HPDE6-E6E7 (cell line): ENCODE results near the gene ADD1.

ENCODE experiments used
- DNase-seq: peaks from one replicate; pipeline ENCODE4 v3.0.0; 2011; ENCODE audit warnings: missing footprints; ENCODE audit errors: extremely low spot score

Gene ADD1

DNA sequence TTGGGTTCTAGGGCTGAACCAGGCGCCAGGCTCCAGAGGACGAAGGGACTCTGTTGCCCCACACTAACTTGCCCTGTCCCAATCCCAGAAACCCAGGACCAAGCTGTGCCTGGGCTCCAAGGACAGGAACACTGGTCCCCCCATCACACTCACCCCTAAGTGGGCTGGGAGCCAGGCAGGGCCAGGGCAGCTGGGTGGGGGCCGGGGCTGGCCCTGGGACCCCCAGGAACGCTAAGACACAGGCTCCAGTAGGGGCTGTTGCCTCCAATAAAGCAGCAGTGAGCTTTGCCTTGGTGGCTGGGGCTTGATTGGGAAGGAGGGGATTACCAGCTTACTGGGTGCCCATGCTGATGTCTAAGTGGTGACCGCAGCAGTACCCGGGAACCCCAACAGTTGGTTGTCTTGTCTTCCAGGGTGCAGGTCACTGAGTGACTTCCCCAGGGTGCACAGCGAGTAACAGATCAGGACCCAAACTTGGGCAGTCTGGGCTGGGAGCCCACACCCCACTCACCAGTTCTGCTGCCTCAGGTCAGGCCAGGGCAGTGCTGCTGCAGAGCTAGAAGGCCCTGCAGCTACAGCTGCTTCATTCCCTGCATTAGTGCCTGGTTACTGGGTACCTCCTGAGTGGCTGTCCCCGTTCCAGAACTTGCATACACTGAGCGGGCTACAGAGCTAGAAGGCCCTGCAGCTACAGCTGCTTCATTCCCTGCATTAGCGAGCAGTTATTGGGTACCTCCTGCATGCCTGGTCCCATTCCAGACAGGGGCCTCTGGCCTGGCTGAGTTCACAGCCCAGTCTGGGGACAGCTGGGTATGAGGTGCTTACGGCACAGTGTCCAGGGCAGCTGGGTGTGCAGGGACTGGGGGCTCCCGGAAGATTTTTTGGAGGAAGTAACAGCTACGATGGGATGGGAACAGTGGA, 9.4 kb upstream of the ADD1 start:
- no peak for DNase-seq

DNA sequence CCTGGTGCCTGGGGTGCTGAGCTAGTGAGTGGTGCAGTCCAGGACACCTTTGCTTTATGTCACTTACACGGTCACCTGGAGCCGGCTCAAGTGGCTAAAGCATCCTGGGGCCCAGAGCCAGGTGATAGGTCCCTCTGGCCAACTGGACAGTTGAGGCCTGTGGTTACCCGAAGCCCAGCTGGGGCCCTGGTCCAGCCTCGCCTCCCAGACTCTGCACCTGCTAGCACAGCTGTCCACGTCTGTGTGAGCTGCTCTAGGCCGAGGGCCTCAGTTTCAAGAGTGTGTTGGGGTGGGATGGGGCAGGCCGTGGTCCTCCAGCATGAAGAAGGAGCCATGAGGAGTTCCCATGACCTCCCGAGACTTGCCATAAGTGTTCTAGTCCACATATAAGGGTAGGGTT, 7.7 kb upstream of the ADD1 start:
- no peak for DNase-seq

DNA sequence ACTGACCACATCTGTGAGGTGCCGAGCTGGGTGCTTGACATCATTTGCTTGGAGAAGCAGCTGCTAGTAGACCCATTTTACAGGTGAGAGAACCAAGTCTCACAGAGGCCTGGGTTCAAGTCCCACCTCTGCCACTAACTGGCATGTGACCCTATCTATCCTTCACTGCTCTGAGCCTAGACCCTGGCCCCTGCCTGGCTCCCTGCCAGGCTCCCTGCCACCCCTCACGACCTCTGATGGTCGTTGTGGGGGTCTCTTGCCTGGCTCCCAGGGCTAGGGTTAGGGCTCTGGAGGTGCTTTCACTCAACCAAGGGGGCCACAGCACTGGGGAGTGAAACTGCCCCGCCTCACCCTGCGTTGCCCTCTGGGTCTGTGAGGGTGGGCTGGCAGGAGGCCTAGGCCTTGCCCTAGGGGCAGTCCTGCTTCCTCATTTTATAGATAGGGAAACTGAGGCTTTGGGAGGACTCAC, 7.2 kb upstream of the ADD1 start:
- no peak for DNase-seq

DNA sequence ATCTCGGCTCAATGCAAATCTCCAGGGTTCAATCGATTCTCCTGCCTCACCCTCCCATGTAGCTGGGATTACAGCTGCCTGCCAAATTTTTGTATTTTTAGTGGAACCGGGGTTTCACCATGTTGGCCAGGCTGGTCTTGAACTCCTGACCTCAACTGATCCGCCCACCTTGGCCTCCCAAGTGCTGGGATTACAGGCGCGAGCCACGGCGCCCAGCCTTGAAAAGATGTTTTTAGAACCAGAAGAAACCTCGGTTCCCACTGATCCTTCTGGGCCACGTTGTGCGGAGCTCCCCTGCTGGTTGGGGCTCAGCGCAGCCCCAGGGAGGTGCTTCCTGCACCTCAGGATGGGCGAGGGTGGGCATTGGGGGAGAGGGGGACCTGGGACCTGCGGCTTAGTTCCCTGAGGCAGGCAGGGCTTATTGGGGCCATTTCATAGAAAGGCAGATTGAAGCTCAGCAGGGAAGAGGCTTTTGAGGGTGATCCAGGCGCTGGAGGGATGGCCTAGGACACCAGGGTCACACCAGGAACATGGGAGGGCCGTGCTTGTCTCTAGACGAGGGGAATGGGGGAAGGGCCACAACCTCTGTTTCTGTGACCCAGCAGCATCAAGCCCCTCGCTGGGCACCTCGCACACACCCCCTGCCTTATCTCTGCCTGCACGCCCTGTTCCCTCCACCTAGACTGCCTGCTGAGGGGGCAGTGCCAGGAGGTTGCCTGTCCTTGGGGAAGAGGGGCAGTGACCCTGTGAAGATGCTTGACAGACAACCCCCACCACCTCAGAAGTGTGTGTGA, 6.3 kb upstream of the ADD1 start:
- DNase-seq, result no peak

DNA sequence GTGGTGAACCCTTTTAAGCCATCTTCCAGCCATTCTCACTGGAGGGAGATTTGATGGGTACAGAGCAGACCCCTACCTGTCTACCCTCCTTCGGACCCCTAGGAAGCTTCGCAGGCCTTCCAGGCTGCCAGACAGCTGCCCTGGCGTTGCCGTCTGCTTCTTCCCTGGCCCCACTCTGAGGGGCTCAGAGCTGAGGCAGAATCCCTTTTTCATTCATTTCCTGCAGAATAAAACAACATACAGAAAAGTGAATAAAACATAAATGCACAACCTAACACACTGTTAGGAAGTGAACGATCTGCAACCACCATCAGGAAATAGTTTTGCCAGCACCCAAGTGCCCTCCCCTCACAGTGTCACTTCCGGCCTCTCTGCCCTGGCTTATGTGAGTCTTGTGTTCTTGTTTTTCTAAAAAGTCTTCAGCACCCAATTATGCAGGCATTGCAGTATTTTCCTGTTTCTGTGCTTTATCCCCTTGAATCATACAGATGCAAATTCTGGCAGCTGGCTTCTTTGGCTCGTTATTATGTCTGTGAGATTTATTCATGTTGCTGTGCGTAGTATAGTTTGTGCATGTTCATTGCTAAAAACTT, 5.6 kb upstream of the ADD1 start:
- no peak for DNase-seq

DNA sequence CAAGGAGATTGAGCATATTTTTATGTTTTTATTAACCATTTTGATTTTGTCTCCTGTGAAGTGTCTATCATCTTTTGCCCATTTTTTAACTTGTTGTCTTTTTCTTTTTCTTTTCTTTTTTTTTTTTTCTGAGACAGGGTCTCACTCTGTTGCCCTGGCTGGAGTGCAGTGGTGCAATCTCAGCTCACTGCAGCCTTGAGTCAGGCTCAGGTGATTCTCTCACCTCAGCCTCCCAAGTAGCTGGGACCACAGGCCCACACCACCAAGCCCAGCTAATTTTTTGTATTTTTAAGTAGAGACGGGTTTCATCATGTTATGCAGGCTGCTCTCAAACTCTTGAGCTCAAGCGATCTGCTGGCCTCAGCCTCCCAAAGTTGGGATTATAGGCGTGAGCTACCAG, 4.6 kb upstream of the ADD1 start:
- no peak for DNase-seq

DNA sequence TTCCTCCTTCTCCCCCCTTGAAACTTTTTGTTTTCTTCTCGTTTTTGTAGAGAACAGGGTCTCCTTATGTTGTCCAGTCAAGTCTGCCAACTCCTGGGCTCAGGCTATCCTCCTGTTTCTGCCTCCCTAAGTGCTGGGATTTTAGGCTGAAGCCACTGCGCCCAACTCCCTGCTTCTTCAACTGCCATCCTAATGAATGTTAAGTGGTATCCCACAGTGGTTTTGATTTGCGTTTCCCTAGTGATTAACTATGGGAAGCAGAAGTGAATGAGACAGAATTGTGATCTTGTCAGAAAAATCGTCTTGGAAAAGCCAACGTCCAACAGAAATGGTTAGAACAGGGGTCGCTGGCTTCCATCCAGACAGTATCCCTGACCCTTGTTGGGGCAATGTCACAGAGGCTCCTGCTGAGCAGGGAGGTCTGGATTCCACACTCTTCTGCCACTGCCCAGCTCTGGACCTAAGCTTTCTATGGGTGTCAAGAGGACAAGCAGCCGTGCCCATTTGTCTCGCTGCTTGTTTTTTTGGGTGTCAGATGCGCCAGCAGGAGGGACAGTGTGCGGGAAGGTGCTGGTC, 869 bp upstream of the ADD1 start:
- peak; percentile 47 for DNase-seq

DNA sequence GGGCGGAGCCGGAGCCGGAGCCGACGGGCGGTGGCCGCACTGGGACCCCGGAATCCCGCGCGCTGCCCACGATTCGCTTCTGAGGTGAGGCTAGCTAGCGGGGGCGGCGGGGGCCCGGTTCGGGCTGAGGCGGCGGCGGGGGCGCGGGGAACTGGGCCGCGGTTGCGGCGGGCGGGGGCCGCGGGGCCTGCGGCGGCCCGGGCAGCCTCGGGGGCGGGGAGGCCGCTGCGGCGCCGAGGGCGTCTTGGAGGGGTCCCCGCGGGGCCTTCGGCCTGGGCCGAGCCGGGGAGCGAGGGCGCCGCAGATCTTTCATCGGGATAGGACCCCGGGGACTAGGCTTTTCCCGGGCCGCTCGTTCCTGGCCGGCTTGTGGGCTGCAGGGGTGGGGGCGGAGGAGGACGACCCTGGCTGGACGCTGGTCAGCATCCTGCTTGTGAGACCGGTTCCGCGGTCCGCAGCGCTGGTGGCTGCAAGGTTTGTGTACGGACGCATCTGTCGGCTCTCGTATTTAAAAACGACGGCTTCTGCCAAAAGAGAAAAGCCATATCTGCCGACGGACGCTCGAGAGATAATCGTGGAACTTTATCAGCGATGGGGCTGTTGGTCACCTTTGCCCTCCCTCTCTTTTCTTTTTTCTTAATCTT, 419 bp downstream of the ADD1 start:
- DNase-seq, result peak; percentile 15

DNA sequence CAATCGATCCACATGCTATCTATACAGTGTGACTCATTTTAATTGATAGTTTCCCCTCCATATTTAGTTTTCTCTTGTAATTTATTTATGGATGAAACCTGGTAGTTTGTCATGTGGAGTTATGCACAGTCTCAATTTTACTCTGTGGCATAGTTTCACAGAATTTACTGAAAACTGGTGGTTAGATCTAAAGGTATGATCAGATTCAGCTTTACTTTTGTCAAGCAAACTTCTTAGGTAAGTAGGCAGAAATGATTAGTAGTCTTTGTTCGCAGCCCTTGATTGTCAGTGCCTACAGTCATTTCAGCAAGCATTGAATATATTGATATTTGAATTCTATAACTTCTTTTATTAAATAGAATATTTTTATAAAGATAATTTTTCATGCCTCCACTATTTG, 2.5 kb downstream of the ADD1 start:
- DNase-seq, result no peak

DNA sequence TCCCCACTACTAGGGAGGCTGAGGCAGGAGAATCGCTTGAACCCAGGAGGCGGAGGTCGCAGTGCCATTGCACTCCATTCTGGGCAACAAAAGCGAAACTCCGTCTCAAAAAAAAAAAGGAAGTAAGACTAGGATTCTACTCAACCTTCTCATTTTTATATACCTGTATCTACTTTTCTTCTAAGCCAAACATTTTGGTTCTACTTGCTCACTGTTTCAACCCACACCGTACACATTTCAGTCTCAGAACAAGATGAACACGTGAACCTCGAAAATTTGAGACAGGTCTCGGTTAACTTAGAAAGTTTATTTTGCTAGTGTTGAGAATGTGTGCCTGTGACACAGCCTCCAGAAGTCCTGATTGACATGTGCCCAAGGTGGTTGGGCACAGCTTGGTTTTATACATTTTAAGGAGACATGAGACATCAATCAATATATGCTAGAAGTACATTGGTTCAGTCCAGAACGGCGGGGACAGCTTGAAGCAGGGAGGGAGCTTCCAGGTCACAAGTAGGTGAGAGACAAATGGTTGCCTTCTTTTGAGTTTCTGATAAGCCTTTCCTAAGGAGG, 3.7 kb downstream of the ADD1 start:
- DNase-seq, result no peak

DNA sequence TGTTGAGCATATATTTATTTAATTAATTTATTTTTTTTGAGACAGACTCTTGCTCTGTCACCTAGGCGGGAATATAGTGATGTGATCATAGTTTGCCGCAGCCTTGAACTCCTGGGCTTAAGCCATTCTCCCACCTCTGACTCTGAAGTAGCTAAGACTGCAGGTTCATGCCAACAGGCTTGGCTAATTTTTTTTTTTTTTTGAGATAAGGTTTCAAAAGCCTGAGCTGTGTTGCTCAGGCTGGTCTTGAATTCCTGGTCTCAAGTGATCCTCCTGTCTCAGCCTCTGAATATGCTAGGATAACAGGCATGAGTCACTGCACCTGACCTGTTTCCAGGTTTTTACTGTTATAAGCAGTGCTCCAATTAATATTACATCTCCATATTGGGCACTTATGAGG, 4.8 kb downstream of the ADD1 start:
- DNase-seq, result no peak

DNA sequence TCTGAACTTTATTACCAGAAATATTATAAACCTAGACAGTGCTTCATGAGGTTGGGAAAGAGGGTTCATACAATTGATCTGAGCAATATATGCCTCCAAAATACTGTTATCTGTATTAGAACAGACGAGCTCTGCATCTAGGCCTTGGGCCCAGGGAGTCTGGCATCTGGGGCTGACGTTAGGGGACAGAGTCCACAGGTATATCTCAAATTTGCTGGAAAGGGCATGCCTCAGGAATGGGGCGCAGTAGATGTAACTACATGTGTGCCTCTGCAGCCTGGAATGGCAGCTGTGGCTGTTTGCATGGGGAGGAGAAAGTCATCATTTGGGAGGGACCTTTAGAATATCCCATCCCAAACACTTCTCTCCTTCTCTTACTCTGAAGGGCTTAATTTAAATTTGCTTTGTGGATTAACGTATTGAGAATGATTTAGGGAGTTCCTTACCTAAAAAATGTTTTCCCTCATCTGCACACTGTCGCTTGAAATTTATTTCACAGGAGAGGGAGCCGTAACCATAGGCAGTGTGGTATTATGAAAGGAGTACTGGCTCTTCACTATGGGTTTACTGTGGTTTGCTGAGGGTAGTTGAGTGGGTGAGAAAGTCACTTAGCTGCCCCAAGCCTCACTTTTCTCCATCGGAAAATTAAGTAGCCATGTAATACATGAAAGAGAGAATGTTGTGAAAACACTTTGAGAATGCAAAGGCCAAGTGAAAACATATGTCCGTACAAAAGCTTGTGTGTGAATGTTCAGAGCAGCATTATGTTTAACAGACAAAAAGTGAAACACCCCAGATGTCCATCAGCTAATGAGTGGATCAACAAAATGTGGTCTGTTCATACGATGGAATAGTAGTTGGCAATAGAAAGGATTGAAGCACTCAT, 5.9 kb downstream of the ADD1 start:
- DNase-seq, result no peak

DNA sequence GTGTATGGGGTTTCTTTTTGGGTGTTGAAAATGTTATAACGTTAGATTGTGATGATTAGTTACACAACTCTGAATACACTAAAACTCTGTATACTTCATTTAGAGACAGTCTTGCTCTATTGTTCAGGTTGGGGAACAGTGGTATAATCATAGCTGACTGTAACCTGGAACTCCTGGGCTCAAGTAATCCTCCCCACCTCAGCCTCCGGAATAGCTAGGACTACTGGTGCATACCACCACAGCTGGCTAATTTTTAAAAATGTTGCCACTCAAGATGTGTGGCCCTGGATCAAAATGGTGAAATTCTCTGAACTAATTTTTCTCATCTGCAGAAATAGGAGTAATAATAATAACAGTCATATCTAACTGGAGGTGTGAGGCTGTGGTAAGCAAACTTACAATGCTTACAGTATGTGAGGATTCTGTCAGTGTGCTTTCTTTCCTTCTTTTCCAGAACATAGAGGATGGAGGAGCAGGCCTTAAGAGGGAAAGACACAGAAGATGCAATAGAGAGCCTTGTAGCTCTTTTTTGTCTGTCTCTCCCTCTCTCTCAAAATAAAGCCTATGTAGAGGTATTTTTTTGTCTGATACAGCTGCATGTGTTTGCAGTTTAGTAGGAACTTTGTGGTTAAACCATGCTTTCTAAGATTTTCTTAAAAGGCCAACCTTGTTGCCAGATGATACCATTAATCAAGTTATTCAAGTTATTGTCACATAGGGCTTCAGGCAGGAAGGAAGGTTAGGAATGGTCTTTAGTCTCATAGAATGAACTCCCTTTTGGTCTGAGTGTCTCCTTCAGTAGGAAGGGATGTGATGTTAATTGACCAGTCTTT, 7.5 kb downstream of the ADD1 start:
- DNase-seq, result no peak

DNA sequence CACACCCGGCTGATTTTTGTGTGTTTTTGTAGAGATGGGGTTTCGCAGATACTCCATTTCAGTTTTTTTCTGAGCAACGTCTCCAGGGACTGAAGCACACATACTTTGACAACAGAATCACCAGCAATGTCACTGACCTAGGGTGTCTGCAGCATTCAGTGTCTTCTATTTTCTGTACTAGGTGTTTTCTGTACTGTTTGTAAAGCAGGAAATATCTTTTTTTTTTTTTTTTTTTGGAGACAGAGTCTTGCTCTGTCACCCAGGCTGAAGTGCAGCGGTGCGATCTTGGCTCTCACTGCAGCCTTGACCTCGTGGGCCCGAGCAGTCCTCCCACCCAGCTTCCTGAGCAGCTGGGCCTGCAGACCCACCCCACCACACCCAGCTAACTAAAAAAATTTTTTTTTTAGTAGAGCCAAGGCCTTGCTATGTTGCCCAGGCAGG, 8.9 kb downstream of the ADD1 start:
- no peak for DNase-seq

DNA sequence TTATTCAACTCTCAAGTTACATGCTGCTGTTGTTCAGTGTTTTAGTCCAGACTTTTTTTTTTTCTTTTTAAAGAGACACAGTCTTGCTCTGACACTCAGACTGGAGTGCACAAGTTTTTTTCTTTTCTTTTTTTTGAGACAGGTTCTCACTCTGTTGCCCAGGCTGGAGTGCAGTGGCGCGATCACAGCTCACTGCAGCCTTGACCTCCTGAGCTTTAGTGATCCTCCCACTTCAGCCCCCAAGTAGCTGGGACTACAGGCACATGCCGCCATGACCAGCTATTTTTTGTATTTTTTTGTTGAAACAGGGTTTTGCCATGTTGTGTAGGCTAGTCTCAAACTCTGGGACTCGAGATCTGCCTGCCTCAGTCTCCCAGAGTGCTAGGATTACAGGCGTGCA, 11.9 kb downstream of the ADD1 start:
- no peak for DNase-seq

DNA sequence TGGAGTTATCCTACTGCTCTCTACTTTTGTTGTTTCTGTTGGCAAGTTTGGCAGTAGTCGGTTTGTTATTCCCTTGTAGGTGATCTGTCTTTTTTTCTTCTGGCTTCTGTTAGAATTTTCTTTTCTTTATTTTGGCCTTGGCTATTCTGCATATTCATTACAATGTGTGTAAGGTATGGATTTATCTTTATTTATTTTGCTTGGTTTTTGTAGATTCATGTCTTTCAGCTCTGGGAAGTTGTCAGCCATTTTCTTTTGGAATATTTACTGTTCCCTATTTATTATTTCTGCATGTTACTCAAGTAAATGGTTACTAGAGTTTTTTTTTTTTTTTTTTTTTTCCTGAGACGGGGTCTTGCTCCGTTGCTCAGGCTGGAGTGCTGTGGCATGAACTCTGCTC, 12.6 kb downstream of the ADD1 start:
- DNase-seq, result no peak

DNA sequence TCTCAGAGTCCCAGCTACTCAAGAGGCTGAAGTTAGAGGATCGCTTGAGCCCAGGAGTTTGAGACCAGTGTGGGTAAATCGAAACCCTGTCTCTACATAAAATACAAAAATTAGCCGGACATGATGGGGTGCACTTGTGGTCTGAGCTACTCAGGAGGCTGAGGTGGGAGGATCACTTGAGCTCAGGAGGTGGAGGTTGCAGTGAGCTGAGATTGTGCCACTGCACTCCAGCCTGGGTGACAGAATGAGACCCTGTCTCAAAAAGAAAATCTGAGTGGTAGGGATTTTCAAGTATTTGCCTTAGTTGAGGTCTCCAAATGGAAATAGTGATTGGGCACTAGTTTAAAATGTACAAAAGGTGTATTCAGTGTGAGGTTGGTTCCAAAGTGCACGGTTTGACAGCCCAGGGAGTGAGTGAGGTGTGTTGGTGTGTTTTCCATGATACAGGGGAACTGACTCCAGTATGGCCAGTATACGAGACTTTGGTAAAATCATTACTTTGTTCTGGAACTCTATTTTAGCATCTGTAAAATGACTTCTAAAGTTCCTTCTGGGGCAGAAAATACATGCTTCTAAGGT, 13.8 kb downstream of the ADD1 start:
- DNase-seq, result no peak

DNA sequence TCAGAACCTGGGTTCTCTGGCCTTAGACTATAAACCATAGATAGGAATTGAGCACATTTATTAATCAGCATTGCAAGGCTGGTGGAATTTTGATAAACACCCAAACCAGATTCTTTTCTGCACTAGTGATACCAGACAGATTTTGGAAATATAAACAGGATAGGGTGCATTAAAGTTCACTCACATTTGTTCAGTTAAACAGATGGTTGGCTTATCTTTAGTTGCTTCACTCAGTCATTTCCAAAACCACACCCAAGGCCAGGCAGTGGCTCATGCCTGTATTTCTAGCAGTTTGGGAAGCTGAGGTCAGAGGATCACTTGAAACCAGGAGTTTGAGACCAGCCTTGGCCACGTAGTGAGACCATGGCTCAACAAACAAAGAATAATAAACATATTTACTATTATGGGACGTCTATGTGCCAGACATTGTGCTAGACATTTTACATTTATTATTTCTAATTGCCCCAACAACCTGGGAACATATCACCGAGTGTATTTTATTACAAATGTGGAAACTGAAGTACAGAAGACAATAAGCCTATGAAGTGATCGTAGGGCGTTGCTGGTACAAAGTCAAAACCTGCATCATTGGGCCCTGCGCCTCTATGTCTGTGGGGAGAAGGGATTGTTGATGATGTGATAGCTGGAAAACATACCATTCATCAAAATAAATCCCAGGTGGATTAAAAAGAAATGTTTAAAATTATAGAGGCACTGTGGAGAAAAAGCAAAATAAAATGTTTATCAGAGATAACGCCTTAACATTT, 15.0 kb downstream of the ADD1 start:
- DNase-seq, result no peak
